ENCODE data around the gene LRRC4C. TPM values are rescaled to one million over a fixed set of nuclear protein-coding genes. Genes with fewer than 3 reads are reported as not detected.
A peak's percentile ranks its signal among the peaks of the same experiment; 100 is the strongest.

Gene LRRC4C
- total RNA-seq, 1 experiment from 2014 or later, result not detected

- BruUV-seq (replicated peaks), result no TSS peak
- no peak overlapping the region for H3K4me3 Mint-ChIP-seq (ENCODE audit: unreplicated experiment)
- peaks cover 7% of the 10 kb centered on the region for H3K9me3 Mint-ChIP-seq (ENCODE audit: unreplicated experiment)
- no peak overlapping the region for H3K27ac Mint-ChIP-seq (ENCODE audit: low read depth, unreplicated experiment)
- DNase-seq (ENCODE audit: unreplicated experiment), result no peak
- H3K4me1 Mint-ChIP-seq (ENCODE audit: insufficient read depth, unreplicated experiment), result peaks cover 6% of the 10 kb centered on the region
- no peak for TF ChIP-seq CTCF (IDR thresholded peaks at IDR 0.05; ENCODE audit: unreplicated experiment)
- no peaks in the 10 kb centered on the region for H3K27me3 Mint-ChIP-seq (ENCODE audit: insufficient read depth, unreplicated experiment)
- H3K36me3 Mint-ChIP-seq (ENCODE audit: insufficient read depth, unreplicated experiment), result no peaks in the 10 kb centered on the region
- POLR2A ChIA-PET, result no interaction called here
- CTCF ChIA-PET, result interaction anchor here (0.6 to 2.5 kb wide), 2 partner anchors 154 to 623 kb away, joined by 3 to 7 read pairs; no protein-coding TSS in a partner anchor
- intact Hi-C loops (cut with micrococcal nuclease), result no loop called here
Observed at GRCh38 chr11:40140560-40140959, 1318.9 kb downstream of the LRRC4C start.

GRCh38 chr11:40139536-40139935 is 1319.9 kb downstream of the LRRC4C start:
- no peak for DNase-seq (ENCODE audit: unreplicated experiment)
- peaks cover 7% of the 10 kb centered on the region for H3K9me3 Mint-ChIP-seq (ENCODE audit: unreplicated experiment)
- no peak overlapping the region for H3K4me3 Mint-ChIP-seq (ENCODE audit: unreplicated experiment)
- no peaks in the 10 kb centered on the region for H3K27me3 Mint-ChIP-seq (ENCODE audit: insufficient read depth, unreplicated experiment)
- no TSS peak for BruUV-seq (replicated peaks)
- intact Hi-C loops (cut with micrococcal nuclease), result no loop called here
- H3K27ac Mint-ChIP-seq (ENCODE audit: low read depth, unreplicated experiment), result no peak overlapping the region
- ChIA-PET POLR2A (no interaction called here), CTCF (interaction anchor here (2.5 kb wide), 1 partner anchor 155 kb away, joined by 7 read pairs; no protein-coding TSS in a partner anchor)
- no peak for TF ChIP-seq CTCF (IDR thresholded peaks at IDR 0.05; ENCODE audit: unreplicated experiment)
- peaks cover 6% of the 10 kb centered on the region for H3K4me1 Mint-ChIP-seq (ENCODE audit: insufficient read depth, unreplicated experiment)
- H3K36me3 Mint-ChIP-seq (ENCODE audit: insufficient read depth, unreplicated experiment), result no peaks in the 10 kb centered on the region

- peaks cover 7% of the 10 kb centered on the region for H3K9me3 Mint-ChIP-seq (ENCODE audit: unreplicated experiment)
- H3K27ac Mint-ChIP-seq (ENCODE audit: low read depth, unreplicated experiment), result no peak overlapping the region
- H3K4me1 Mint-ChIP-seq (ENCODE audit: insufficient read depth, unreplicated experiment), result peaks cover 7% of the 10 kb centered on the region
- TF ChIP-seq CTCF (IDR thresholded peaks at IDR 0.05; ENCODE audit: unreplicated experiment), result no peak
- no peak for DNase-seq (ENCODE audit: unreplicated experiment)
- BruUV-seq (replicated peaks), result no TSS peak
- intact Hi-C loops (cut with micrococcal nuclease), result no loop called here
- H3K4me3 Mint-ChIP-seq (ENCODE audit: unreplicated experiment), result no peak overlapping the region
- no peaks in the 10 kb centered on the region for H3K27me3 Mint-ChIP-seq (ENCODE audit: insufficient read depth, unreplicated experiment)
- CTCF ChIA-PET, result interaction anchor here (0.7 to 2.5 kb wide), 3 partner anchors 58 to 158 kb away, joined by 3 to 7 read pairs (median 3); no protein-coding TSS in a partner anchor
- H3K36me3 Mint-ChIP-seq (ENCODE audit: insufficient read depth, unreplicated experiment), result no peaks in the 10 kb centered on the region
- POLR2A ChIA-PET, result no interaction called here
Observed at GRCh38 chr11:40139066-40139465, 1320.4 kb downstream of the LRRC4C start.

GRCh38 chr11:40134820-40135570 is 1324.5 kb downstream of the LRRC4C start:
- no peak for TF ChIP-seq CTCF (IDR thresholded peaks at IDR 0.05; ENCODE audit: unreplicated experiment)
- intact Hi-C loops (cut with micrococcal nuclease), result no loop called here
- peak overlapping the region; percentile 7 for H3K27ac Mint-ChIP-seq (ENCODE audit: low read depth, unreplicated experiment)
- H3K36me3 Mint-ChIP-seq (ENCODE audit: insufficient read depth, unreplicated experiment), result no peaks in the 10 kb centered on the region
- no peak overlapping the region for H3K4me3 Mint-ChIP-seq (ENCODE audit: unreplicated experiment)
- ChIA-PET POLR2A (interaction anchor here (0.7 kb wide), 1 partner anchor 739 kb away, joined by 3 read pairs; no protein-coding TSS in a partner anchor), CTCF (interaction anchor here (0.9 to 1.5 kb wide), 2 partner anchors 159 to 1066 kb away, joined by 3 to 5 read pairs; no protein-coding TSS in a partner anchor)
- no peaks in the 10 kb centered on the region for H3K27me3 Mint-ChIP-seq (ENCODE audit: insufficient read depth, unreplicated experiment)
- no peaks in the 10 kb centered on the region for H3K9me3 Mint-ChIP-seq (ENCODE audit: unreplicated experiment)
- DNase-seq (ENCODE audit: unreplicated experiment), result no peak
- H3K4me1 Mint-ChIP-seq (ENCODE audit: insufficient read depth, unreplicated experiment), result peaks cover 15% of the 10 kb centered on the region
- BruUV-seq (replicated peaks), result no TSS peak

Measured in MCF 10A (cell line).